B cell (primary cell): ENCODE data around the gene MOB3A. TPM values are rescaled to one million over a fixed set of nuclear protein-coding genes. Genes with fewer than 3 reads are reported as not detected.
A peak's percentile ranks its signal among the peaks of the same experiment; 100 is the strongest.
"Not testable (repeated sequence)": the region's sequence is repeated elsewhere in the genome, so short reads cannot be mapped to it uniquely, and the experiment has no call there.

Experiments
- ATAC-seq: fragments of 200-7000 bp; cut with Tn5 transposase; one replicate; pipeline ENCODE4 v1.10.0; 2021; ENCODE audit warnings: low read depth, mild to moderate bottlenecking, moderate number of reproducible peaks, moderate library complexity
- CTCF ChIA-PET: fragments of 350-600 bp; sonication (Branson Sonifier 250); formaldehyde crosslinking; loops from one replicate; lab custom pipeline; 2021; ENCODE audit warnings: antibody characterized with exemption, inconsistent platforms; lab: Charles Lee
- POLR2A ChIA-PET: fragments of 350-600 bp; sonication (Branson Sonifier 250); formaldehyde crosslinking; loops from one replicate; lab custom pipeline; 2021; ENCODE audit warnings: antibody characterized with exemption; lab: Charles Lee
- DNase-seq: peaks from one replicate; pipeline ENCODE4 v3.0.0; 2013
- H2AFZ ChIP-seq: 2 replicates; pipeline ENCODE4 v1.6.1; 2012; ENCODE audit warnings: mild to moderate bottlenecking, low read depth, low read length; ENCODE audit not compliant: insufficient read depth, poor library complexity, severe bottlenecking
- H3K27ac ChIP-seq, 2 donors: 1 replicate in 1 of 2; 2 replicates in 1 of 2; pipeline ENCODE4 v1.5.1; 2012 to 2013; ENCODE audit warnings: low read length in 2 of 2, mild to moderate bottlenecking in 2 of 2, moderate library complexity in 1 of 2
- H3K27me3 ChIP-seq, 4 experiments: fragments of 200-600 bp in 1 of 4; sonication (generic) in 1 of 4; replicated peaks in 1 of 4; 1 replicate in 2 of 4; 2 replicates in 2 of 4; pipeline versions ENCODE4 v1.6.1 to v1.7.0; 2013 to 2016; ENCODE audit warnings: low read length in 3 of 4, mild to moderate bottlenecking in 2 of 4, mixed read lengths in 1 of 4, moderate library complexity in 1 of 4; ENCODE audit not compliant: insufficient read depth in 4 of 4, control insufficient read depth in 3 of 4; ENCODE audit errors: control extremely low read depth in 1 of 4
- H3K36me3 ChIP-seq, 2 experiments: replicated peaks in 1 of 2; 1 replicate in 1 of 2; 2 replicates in 1 of 2; pipeline versions ENCODE4 v1.6.1 to v1.7.1; 2013; ENCODE audit warnings: low read length in 1 of 2; ENCODE audit not compliant: insufficient read depth in 2 of 2, control insufficient read depth in 1 of 2; ENCODE audit errors: control extremely low read depth in 1 of 2, extremely low read depth in 1 of 2
- H3K4me1 ChIP-seq, 2 donors: fragments of 200-600 bp in 1 of 2; sonication (generic) in 1 of 2; 1 replicate in 1 of 2; 2 replicates in 1 of 2; pipeline versions ENCODE4 v1.5.1 to v1.6.1; 2013 to 2017; ENCODE audit warnings: low read length in 2 of 2; ENCODE audit not compliant: control insufficient read depth in 2 of 2, insufficient read depth in 2 of 2
- H3K4me2 ChIP-seq: replicated peaks from 2 replicates; pipeline ENCODE3; 2012; ENCODE audit warnings: mild to moderate bottlenecking, low read depth, low read length; ENCODE audit not compliant: poor library complexity, severe bottlenecking
- H3K4me3 ChIP-seq, 5 experiments: fragments of 200-600 bp in 1 of 5; sonication (generic) in 1 of 5; 1 replicate in 3 of 5; 2 replicates in 2 of 5; pipeline versions ENCODE4 v1.5.1 to v1.7.0; 2011 to 2016; ENCODE audit warnings: low read length in 4 of 5, mild to moderate bottlenecking in 4 of 5, low read depth in 2 of 5, control low read depth in 1 of 5, moderate library complexity in 1 of 5; ENCODE audit not compliant: insufficient read depth in 1 of 5; ENCODE audit errors: control extremely low read depth in 1 of 5, extremely low read depth in 1 of 5
- H3K79me2 ChIP-seq: fragments of 200-600 bp; sonication (generic); one replicate; pipeline ENCODE4 v1.6.0; 2016; ENCODE audit warnings: low read length; ENCODE audit not compliant: control insufficient read depth, insufficient read depth
- H3K9ac ChIP-seq: fragments of 200-600 bp; sonication (generic); 2 replicates; pipeline ENCODE4 v1.6.1; 2017; ENCODE audit warnings: mild to moderate bottlenecking, low read length, moderate library complexity
- H3K9me3 ChIP-seq, 3 donors: one replicate each; pipeline versions ENCODE4 v1.6.1 to v1.7.1; 2013; ENCODE audit warnings: low read length in 2 of 3; ENCODE audit not compliant: control insufficient read depth in 2 of 3, insufficient read depth in 1 of 3; ENCODE audit errors: control extremely low read depth in 1 of 3
- H4K20me1 ChIP-seq: 2 replicates; pipeline ENCODE4 v1.6.0; 2012; ENCODE audit warnings: mild to moderate bottlenecking, low read length; ENCODE audit not compliant: insufficient read depth, control insufficient read depth, poor library complexity, severe bottlenecking
- H3K27ac Mint-ChIP-seq: one replicate; pipeline ENCODE4 v1.8.0; 2021; ENCODE audit warnings: mixed read lengths
- H3K27me3 Mint-ChIP-seq: one replicate; pipeline ENCODE4 v1.8.0; 2021; ENCODE audit warnings: mixed read lengths
- H3K4me1 Mint-ChIP-seq: one replicate; pipeline ENCODE4 v1.8.0; 2021; ENCODE audit warnings: mixed read lengths
- H3K4me3 Mint-ChIP-seq: one replicate; pipeline ENCODE4 v1.8.0; 2021; ENCODE audit warnings: mixed read lengths
- H3K9me3 Mint-ChIP-seq: one replicate; pipeline ENCODE4 v1.8.0; 2022; ENCODE audit warnings: mixed read lengths; ENCODE audit not compliant: insufficient read depth
- CTCF ChIP-seq: fragments of 200-600 bp; IDR thresholded peaks from one replicate; pipeline ENCODE4 v1.8.0; 2022; ENCODE audit warnings: antibody characterized with exemption, mild to moderate bottlenecking
- EZH2 ChIP-seq: IDR thresholded peaks from 2 replicates; pipeline ENCODE4 v1.6.1; 2012; ENCODE audit warnings: borderline replicate concordance, low read depth, mild to moderate bottlenecking, moderate library complexity, low read length; ENCODE audit not compliant: insufficient read depth, poor library complexity, severe bottlenecking
- WGBS: methylation state at CpG from one replicate; pipeline ENCODE4 v1.1.5; 2013; ENCODE audit warnings: missing lambda C conversion rate; ENCODE audit not compliant: insufficient coverage; 5-methylcytosine and 5-hydroxymethylcytosine counted together
- intact Hi-C: fragments of 100-400 bp; cut with micrococcal nuclease; formaldehyde crosslinking; loops from one replicate; pipeline ENCODE4 v1.10.0; 2022
- polyA plus RNA-seq: library from polyadenylated mRNA; depleted of rRNA; stranded (reverse); fragments of >200 nt; gene quantifications from 2 replicates; pipeline ENCODE4 v1.2.3, GENCODE V29; 2012
- total RNA-seq, 2 donors: library from RNA; stranded (reverse); fragments of 120-200 nt in 1 of 2; gene quantifications; 1 replicate in 1 of 2; 2 replicates in 1 of 2; pipeline versions ENCODE4 v1.2.3 to v1.2.4, GENCODE V29; 2013 to 2022

MOB3A gene
- total and polyA plus RNA-seq, 2 donors (not counting 1 experiment from before 2014, with no cell fraction given), result 190 to 228 TPM

GRCh38 chr19:2096480-2097202, 515 bp upstream of the MOB3A start, which contains the start of gene IZUMO4:
IZUMO4 (plus strand) TSS chr19:2096915; CDS start chr19:2096946, 31 bp downstream.
- H3K4me2 ChIP-seq, result peak within 1 kb of the TSS; percentile 99
- DNase-seq (peak; percentile 99), ATAC-seq (peak; percentile 78)
- Mint-ChIP-seq H3K27me3 (no peaks in the 10 kb centered on the region), H3K9me3 (no peaks in the 10 kb centered on the region), H3K4me3 (peak within 1 kb of the TSS; percentile 99), H3K27ac (peak within 1 kb of the TSS; percentile 97), H3K4me1 (peaks cover 37% of the 10 kb centered on the region)
- WGBS, result under 1% methylated on average over 70 of the region's 70 CpGs
- TF ChIP-seq CTCF, result peak; percentile 54
- no peak for TF ChIP-seq EZH2
- CTCF ChIA-PET, result interaction anchor here (0.5 to 7.4 kb wide), 8 partner anchors 12 to 232 kb away, joined by 3 to 96 read pairs (median 4); partner anchors contain the start of gene AP3D1
- peaks cover 77% of the 10 kb centered on the region for H3K79me2 ChIP-seq
- peaks cover 0 to 5% (median 0%) of the 10 kb centered on the region in 3 donors for H3K9me3 ChIP-seq
- H2AFZ ChIP-seq, result peak within 1 kb of the TSS; percentile 79
- H3K27ac ChIP-seq, result peak within 1 kb of the TSS; percentile 81 to 95
- peak within 1 kb of the TSS; percentile 86 for H3K9ac ChIP-seq
- peaks cover 0 to 32% of the 10 kb centered on the region in 2 experiments for H3K36me3 ChIP-seq
- peak within 1 kb of the TSS; percentile 75 to 89 (median 83) for H3K4me3 ChIP-seq
- peaks cover 34 to 49% of the 10 kb centered on the region in 2 donors for H3K4me1 ChIP-seq
- peaks cover 31% of the 10 kb centered on the region for H4K20me1 ChIP-seq
- no peaks in the 10 kb centered on the region for H3K27me3 ChIP-seq
- POLR2A ChIA-PET, result interaction anchor here (1.0 to 6.7 kb wide), 5 partner anchors 12 to 80 kb away, joined by 4 to 114 read pairs (median 24); partner anchors contain the start of genes AP3D1 and MKNK2
- intact Hi-C loops, result loop anchor here (1.0 to 10.0 kb wide), 9 partner anchors 9 to 232 kb away; partner anchors contain the start of genes ADAT3, AP3D1, MKNK2 and SCAMP4

- not testable (repeated sequence) for H3K27me3 ChIP-seq, H3K27me3 Mint-ChIP-seq, H3K4me3 ChIP-seq, DNase-seq, H3K9ac ChIP-seq, ATAC-seq, H3K9me3 Mint-ChIP-seq, H3K9me3 ChIP-seq, H2AFZ ChIP-seq
- H3K27ac ChIP-seq, result peak overlapping the region in 1 of 2 donors; percentile 95
- peak overlapping the region; percentile 74 for H3K27ac Mint-ChIP-seq
- peaks cover 71% of the 10 kb centered on the region for H3K4me1 Mint-ChIP-seq
- H3K4me3 Mint-ChIP-seq, result peak overlapping the region; percentile 39
- H3K36me3 ChIP-seq, result peaks cover 0 to 10% of the 10 kb centered on the region in 2 experiments
- 100% methylated on average over 4 of the region's 13 CpGs for WGBS
- CTCF ChIA-PET, result interaction anchor here (0.5 to 7.4 kb wide), 9 partner anchors 7 to 426 kb away, joined by 3 to 96 read pairs (median 4); no protein-coding TSS in a partner anchor
- POLR2A ChIA-PET, result interaction anchor here (0.5 to 6.7 kb wide), 15 partner anchors 7 to 150 kb away, joined by 3 to 114 read pairs (median 8); partner anchors contain the start of gene MKNK2
- peaks cover 17% of the 10 kb centered on the region for H4K20me1 ChIP-seq
- intact Hi-C loops, result loop anchor here (10.0 kb wide), 1 partner anchor 187 kb away; the partner anchor contains the start of genes ADAT3 and SCAMP4
- peaks cover 49% of the 10 kb centered on the region for H3K79me2 ChIP-seq
- H3K4me1 ChIP-seq, result peaks cover 67 to 85% of the 10 kb centered on the region in 2 donors
- peak overlapping the region; percentile 95 for H3K4me2 ChIP-seq
Measured at GRCh38 chr19:2091926-2092525, 4.1 kb downstream of the MOB3A start.
